ENCODE results near the gene PRRX2.
A peak's percentile ranks its signal among the peaks of the same experiment; 100 is the strongest.

PRRX2 gene

GRCh38 chr9:129692534-129692933 is 27.1 kb downstream of the PRRX2 start:
- peaks cover 3% of the 10 kb centered on the region for H3K4me1 Mint-ChIP-seq (ENCODE audit: low read depth)
- no peaks in the 10 kb centered on the region for H3K9me3 Mint-ChIP-seq
- H3K36me3 Mint-ChIP-seq (ENCODE audit: low read depth), result no peaks in the 10 kb centered on the region
- no peak overlapping the region for H3K27ac Mint-ChIP-seq
- no peak overlapping the region for H3K4me3 Mint-ChIP-seq
- peaks cover 29% of the 10 kb centered on the region for H3K27me3 Mint-ChIP-seq
- no peak for DNase-seq

- Mint-ChIP-seq H3K27me3 (peaks cover 34% of the 10 kb centered on the region), H3K4me1 (ENCODE audit: low read depth) (peaks cover 9% of the 10 kb centered on the region), H3K27ac (no peak overlapping the region), H3K9me3 (no peaks in the 10 kb centered on the region), H3K4me3 (no peak overlapping the region), H3K36me3 (ENCODE audit: low read depth) (no peaks in the 10 kb centered on the region)
- no peak for DNase-seq
These were observed 28.3 kb downstream of the PRRX2 start for GRCh38 chr9:129693741-129694140.

- H3K36me3 Mint-ChIP-seq (ENCODE audit: low read depth), result no peaks in the 10 kb centered on the region
- H3K27ac Mint-ChIP-seq, result no peak overlapping the region
- peaks cover 9% of the 10 kb centered on the region for H3K4me1 Mint-ChIP-seq (ENCODE audit: low read depth)
- no peak for DNase-seq
- H3K4me3 Mint-ChIP-seq, result no peak overlapping the region
- peaks cover 39% of the 10 kb centered on the region for H3K27me3 Mint-ChIP-seq
- H3K9me3 Mint-ChIP-seq, result no peaks in the 10 kb centered on the region
These were observed 28.8 kb downstream of the PRRX2 start for GRCh38 chr9:129694243-129694646.

DNA sequence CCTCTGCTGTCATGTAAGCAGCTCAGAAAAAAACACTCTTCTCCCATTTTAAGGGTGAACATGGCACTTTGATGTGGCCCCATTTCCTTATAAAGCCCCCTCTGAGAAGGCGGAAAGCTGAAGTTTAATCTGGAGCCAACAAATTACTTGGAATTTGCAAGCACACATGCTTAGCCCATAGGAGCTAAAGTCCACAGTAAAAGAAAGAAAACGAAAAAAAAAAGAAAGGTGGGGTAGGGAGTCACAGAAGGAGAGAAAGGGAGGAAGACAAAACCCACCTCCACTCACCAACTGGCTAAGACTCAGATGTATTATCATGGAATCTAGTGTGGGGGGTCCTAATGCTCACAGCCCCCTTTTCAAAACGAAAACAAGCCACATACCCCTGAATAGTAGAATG is 30.4 kb downstream of the PRRX2 start:
- Mint-ChIP-seq H3K27me3 (peaks cover 45% of the 10 kb centered on the region), H3K9me3 (no peaks in the 10 kb centered on the region), H3K4me3 (no peak overlapping the region)

DNA sequence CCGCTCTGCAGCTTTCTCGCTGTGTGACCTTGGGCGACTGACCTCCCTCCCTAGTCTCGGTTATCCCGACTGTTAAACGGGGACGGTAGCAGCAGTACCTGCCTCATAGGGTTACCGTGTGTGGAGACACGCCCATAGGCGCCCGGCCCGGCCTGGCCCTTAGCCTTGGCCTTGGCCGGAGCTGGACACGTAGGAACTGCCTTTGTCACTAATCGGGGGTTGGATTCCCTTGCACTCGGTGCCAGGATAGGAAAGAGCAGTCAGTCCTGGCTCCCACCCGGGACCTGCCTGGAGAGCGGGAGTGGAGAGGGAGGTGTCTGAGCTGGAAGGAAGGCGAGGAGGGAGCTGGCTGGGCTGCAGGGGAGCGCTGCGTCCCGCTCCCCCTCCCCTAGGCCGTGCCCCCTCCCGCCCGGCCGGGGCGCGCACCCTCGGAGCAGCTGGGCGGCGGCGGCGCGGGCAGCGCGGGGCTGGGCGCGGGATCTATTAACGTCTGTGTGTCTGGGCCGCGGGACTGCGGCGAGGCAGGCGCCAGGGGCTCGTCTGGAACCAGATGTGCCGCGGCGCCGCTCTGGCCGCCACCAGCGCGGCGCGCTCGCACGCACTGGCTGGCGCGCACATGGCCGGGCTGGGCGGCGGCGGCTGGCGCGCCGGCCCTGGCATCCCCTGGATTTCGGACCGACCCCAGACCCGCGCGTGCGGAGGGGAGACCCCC is 31.7 kb downstream of the PRRX2 start:
- peak; percentile 67 for DNase-seq
- Mint-ChIP-seq H3K36me3 (ENCODE audit: low read depth) (no peaks in the 10 kb centered on the region), H3K4me3 (peak overlapping the region; percentile 75), H3K27ac (peak overlapping the region; percentile 83), H3K27me3 (peaks cover 45% of the 10 kb centered on the region), H3K4me1 (ENCODE audit: low read depth) (peaks cover 9% of the 10 kb centered on the region), H3K9me3 (no peaks in the 10 kb centered on the region)

More for the DNA sequence above, 30.4 kb downstream of the PRRX2 start:
- Mint-ChIP-seq H3K27ac (no peak overlapping the region), H3K36me3 (ENCODE audit: low read depth) (no peaks in the 10 kb centered on the region), H3K4me1 (ENCODE audit: low read depth) (peaks cover 9% of the 10 kb centered on the region)
- no peak for DNase-seq

DNA sequence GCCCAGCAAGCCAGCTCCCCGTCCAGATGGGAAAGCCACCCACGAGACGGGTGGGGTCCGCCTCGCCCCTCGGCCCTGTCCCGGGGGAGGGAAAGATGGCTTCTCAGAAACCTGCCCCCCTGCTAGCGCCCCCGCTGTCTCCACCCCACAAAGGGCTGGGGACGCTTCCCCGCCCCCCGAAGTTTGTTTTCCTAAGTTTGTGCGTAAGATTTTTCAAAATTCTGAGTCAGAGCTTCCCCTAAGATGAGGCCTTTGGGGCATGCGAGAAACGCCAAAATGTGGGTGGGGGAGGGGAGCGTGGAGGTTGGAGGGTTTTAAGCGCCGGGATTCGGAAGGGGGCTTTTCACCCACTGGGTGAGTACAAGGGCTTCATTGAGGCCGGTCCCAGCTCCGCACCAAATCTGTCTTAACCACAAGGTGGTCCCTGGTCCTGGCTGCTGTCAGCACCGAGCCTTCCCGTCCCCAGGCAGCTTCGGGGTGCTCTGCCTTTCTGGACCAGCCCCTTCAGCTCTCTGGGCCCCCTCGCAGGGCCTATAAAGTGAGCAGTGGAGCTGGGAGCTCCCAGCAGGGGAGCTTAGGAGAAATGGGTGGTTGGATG is 32.3 kb downstream of the PRRX2 start:
- peak overlapping the region; percentile 80 for H3K27ac Mint-ChIP-seq
- peak overlapping the region; percentile 58 for H3K4me3 Mint-ChIP-seq
- H3K9me3 Mint-ChIP-seq, result no peaks in the 10 kb centered on the region
- peaks cover 45% of the 10 kb centered on the region for H3K27me3 Mint-ChIP-seq
- no peak for DNase-seq
- no peaks in the 10 kb centered on the region for H3K36me3 Mint-ChIP-seq (ENCODE audit: low read depth)
- peaks cover 9% of the 10 kb centered on the region for H3K4me1 Mint-ChIP-seq (ENCODE audit: low read depth)

- Mint-ChIP-seq H3K36me3 (ENCODE audit: low read depth) (no peaks in the 10 kb centered on the region), H3K27ac (no peak overlapping the region), H3K27me3 (peaks cover 45% of the 10 kb centered on the region), H3K9me3 (no peaks in the 10 kb centered on the region), H3K4me3 (peak overlapping the region; percentile 58), H3K4me1 (ENCODE audit: low read depth) (peaks cover 9% of the 10 kb centered on the region)
- peak; percentile 45 for DNase-seq
These were observed 32.9 kb downstream of the PRRX2 start for GRCh38 chr9:129698254-129698757.

- Mint-ChIP-seq H3K36me3 (ENCODE audit: low read depth) (no peaks in the 10 kb centered on the region), H3K27me3 (peaks cover 26% of the 10 kb centered on the region), H3K4me3 (no peak overlapping the region), H3K27ac (no peak overlapping the region), H3K4me1 (ENCODE audit: low read depth) (peaks cover 9% of the 10 kb centered on the region), H3K9me3 (no peaks in the 10 kb centered on the region)
- no peak for DNase-seq
These were observed 35.6 kb downstream of the PRRX2 start for GRCh38 chr9:129701054-129701453.

- H3K27ac Mint-ChIP-seq, result no peak overlapping the region
- DNase-seq, result no peak
- peaks cover 9% of the 10 kb centered on the region for H3K4me1 Mint-ChIP-seq (ENCODE audit: low read depth)
- H3K36me3 Mint-ChIP-seq (ENCODE audit: low read depth), result no peaks in the 10 kb centered on the region
- peaks cover 22% of the 10 kb centered on the region for H3K27me3 Mint-ChIP-seq
- H3K4me3 Mint-ChIP-seq, result no peak overlapping the region
- no peaks in the 10 kb centered on the region for H3K9me3 Mint-ChIP-seq
These were observed 36.1 kb downstream of the PRRX2 start for GRCh38 chr9:129701549-129701948.

DNA sequence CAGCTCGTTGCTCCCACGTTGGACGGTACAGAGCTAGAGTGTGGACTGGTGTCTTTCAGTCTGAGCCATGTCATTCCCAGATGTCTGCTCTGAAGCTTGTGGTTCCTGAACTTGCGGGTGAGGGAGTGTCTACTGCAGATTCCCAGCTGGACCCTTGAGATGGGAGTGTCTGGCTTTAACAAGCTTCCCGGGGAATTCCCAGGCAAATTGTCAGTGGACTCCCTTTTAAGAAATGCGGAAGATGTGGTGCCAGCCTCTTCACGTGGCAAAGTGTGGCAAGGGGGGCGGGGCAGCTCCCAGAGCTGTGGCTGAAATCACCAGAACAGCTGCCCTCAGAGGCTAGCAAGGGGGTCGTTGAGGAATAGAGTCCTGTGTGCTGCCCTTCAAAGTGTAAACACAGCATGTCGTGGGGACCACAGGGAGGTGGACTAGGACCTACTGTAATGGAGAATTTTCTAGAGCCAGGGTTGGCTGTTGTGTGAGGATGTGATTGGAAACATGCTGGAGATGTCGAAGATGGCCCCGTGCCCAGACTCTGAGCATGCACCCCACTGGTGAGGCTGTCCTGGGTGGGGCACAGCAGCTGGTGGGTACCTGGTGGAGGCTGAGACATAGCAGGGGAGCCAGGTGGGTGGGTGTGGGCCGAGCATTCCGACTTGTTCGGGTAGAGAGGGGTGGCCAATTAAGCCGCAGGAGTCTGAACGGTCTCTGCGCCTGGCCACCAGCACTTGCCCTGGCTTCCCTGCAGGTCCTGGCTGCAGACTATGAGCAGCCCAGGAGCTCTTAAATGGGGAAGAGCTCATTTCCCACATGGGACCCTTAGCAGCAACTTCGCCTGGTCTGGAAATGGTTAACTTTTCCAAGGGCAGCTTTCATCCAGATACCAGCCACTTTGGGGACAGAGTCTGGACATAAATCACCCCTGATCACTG is 37.4 kb downstream of the PRRX2 start:
- Mint-ChIP-seq H3K36me3 (ENCODE audit: low read depth) (no peaks in the 10 kb centered on the region), H3K27ac (no peak overlapping the region), H3K4me1 (ENCODE audit: low read depth) (peaks cover 3% of the 10 kb centered on the region), H3K4me3 (no peak overlapping the region), H3K9me3 (no peaks in the 10 kb centered on the region), H3K27me3 (peaks cover 17% of the 10 kb centered on the region)
- no peak for DNase-seq

- H3K27ac Mint-ChIP-seq, result no peak overlapping the region
- DNase-seq, result no peak
- no peaks in the 10 kb centered on the region for H3K9me3 Mint-ChIP-seq
- no peak overlapping the region for H3K4me3 Mint-ChIP-seq
- H3K27me3 Mint-ChIP-seq, result peaks cover 11% of the 10 kb centered on the region
- H3K36me3 Mint-ChIP-seq (ENCODE audit: low read depth), result no peaks in the 10 kb centered on the region
- H3K4me1 Mint-ChIP-seq (ENCODE audit: low read depth), result no peaks in the 10 kb centered on the region
These were observed 38.4 kb downstream of the PRRX2 start for GRCh38 chr9:129703667-129704355.

DNA sequence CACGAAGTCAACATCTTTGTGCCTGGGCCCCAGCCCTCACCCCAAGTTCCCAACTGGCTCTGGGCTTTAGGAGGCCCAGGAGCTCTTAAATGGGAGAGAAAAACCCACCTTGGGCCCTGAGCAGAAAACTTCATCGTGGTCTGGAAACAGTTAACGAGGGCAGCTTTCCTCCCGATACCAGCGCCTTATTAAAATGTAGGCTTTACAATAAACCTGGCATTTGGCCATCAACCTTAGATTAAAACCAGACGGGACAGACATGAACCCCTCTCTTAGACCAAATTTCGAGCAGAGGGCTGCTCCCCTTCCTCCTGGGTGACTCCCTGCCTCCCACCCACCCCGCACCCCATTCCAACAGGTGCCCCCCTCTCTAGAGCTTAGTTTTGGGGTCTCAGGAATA is 39.4 kb downstream of the PRRX2 start:
- Mint-ChIP-seq H3K4me1 (ENCODE audit: low read depth) (no peaks in the 10 kb centered on the region), H3K27ac (no peak overlapping the region), H3K27me3 (peaks cover 1% of the 10 kb centered on the region), H3K4me3 (no peak overlapping the region), H3K9me3 (no peaks in the 10 kb centered on the region), H3K36me3 (ENCODE audit: low read depth) (no peaks in the 10 kb centered on the region)
- DNase-seq, result no peak

DNA sequence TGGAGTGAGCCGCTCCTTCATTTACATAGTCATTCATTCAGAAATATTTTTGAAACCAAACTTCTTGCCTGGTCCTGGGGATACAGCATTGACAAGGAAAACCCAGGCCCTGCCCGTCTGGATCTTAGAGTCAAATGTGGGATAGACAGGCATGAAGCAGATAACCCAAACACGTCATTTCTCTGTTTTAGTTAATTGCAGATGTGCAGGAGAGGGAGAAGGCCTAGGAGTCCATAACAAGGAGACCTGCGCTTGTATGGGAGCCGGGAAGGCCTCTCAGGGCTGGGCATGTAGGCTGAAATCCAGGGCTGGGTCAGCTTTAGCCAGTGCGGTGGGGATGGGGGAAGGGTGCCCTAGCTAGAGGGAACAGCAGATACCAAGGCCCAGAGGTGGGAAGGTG is 43.3 kb downstream of the PRRX2 start:
- H3K36me3 Mint-ChIP-seq (ENCODE audit: low read depth), result no peaks in the 10 kb centered on the region

More for the DNA sequence above, 43.3 kb downstream of the PRRX2 start:
- Mint-ChIP-seq H3K4me3 (no peak overlapping the region), H3K27ac (no peak overlapping the region), H3K4me1 (ENCODE audit: low read depth) (peaks cover 19% of the 10 kb centered on the region), H3K27me3 (no peaks in the 10 kb centered on the region), H3K9me3 (no peaks in the 10 kb centered on the region)
- no peak for DNase-seq

All from activated T-cell treated with anti-CD3 and anti-CD28 coated beads, Interleukin-2, amount 50 U/mL, for 24 hours (primary cell).